HG02970 (cell line): ENCODE measurements around the gene HNRNPA2B1.
"Not testable (repeated sequence)": the region's sequence is repeated elsewhere in the genome, so short reads cannot be mapped to it uniquely, and the experiment has no call there.

Source experiments
- ATAC-seq: cut with Tn5 transposase; IDR thresholded peaks from one replicate; pipeline ENCODE4 v1.9.1; 2021; ENCODE audit warnings: mild to moderate bottlenecking, moderate library complexity, moderate number of reproducible peaks; ENCODE audit not compliant: unreplicated experiment, low FRiP score

Gene HNRNPA2B1

GRCh38 chr7:26198781-26199169, 1.8 kb downstream of the HNRNPA2B1 start:
- no peak for ATAC-seq

- no peak for ATAC-seq
Measured at GRCh38 chr7:26198133-26198780, 2.3 kb downstream of the HNRNPA2B1 start.

GRCh38 chr7:26197153-26198115, 3.1 kb downstream of the HNRNPA2B1 start:
- ATAC-seq, result no peak

GRCh38 chr7:26195867-26196657, 4.5 kb downstream of the HNRNPA2B1 start:
- ATAC-seq, result no peak

- ATAC-seq, result no peak
Measured at GRCh38 chr7:26195182-26195581, 5.4 kb downstream of the HNRNPA2B1 start.

- ATAC-seq, result not testable (repeated sequence)
Measured at GRCh38 chr7:26194764-26195163, 5.8 kb downstream of the HNRNPA2B1 start.

GRCh38 chr7:26193432-26194207, 6.9 kb downstream of the HNRNPA2B1 start:
- ATAC-seq, result no peak

GRCh38 chr7:26192485-26193087, 8.0 kb downstream of the HNRNPA2B1 start:
- ATAC-seq, result no peak

- ATAC-seq, result no peak
Measured at GRCh38 chr7:26191974-26192479, 8.5 kb downstream of the HNRNPA2B1 start.

GRCh38 chr7:26191233-26191973, 9.1 kb downstream of the HNRNPA2B1 start:
- ATAC-seq, result no peak

GRCh38 chr7:26190417-26190869, 10.1 kb downstream of the HNRNPA2B1 start:
- no peak for ATAC-seq

- ATAC-seq, result no peak
Measured at GRCh38 chr7:26189697-26190096, 10.8 kb downstream of the HNRNPA2B1 start.

GRCh38 chr7:26188957-26189541, 11.5 kb downstream of the HNRNPA2B1 start:
- no peak for ATAC-seq

GRCh38 chr7:26188206-26188956, 12.2 kb downstream of the HNRNPA2B1 start:
- no peak for ATAC-seq

- ATAC-seq, result no peak
Measured at GRCh38 chr7:26187380-26188205, 13.0 kb downstream of the HNRNPA2B1 start.

GRCh38 chr7:26186364-26187311, 13.9 kb downstream of the HNRNPA2B1 start:
- no peak for ATAC-seq
